Islet precursor cell (in vitro differentiated cells): ENCODE measurements around the gene FLCN.
A peak's percentile ranks its signal among the peaks of the same experiment; 100 is the strongest.

Experiments used
- DNase-seq: peaks from one replicate; pipeline ENCODE4 v3.0.0-alpha.2; 2018

Gene FLCN

DNA sequence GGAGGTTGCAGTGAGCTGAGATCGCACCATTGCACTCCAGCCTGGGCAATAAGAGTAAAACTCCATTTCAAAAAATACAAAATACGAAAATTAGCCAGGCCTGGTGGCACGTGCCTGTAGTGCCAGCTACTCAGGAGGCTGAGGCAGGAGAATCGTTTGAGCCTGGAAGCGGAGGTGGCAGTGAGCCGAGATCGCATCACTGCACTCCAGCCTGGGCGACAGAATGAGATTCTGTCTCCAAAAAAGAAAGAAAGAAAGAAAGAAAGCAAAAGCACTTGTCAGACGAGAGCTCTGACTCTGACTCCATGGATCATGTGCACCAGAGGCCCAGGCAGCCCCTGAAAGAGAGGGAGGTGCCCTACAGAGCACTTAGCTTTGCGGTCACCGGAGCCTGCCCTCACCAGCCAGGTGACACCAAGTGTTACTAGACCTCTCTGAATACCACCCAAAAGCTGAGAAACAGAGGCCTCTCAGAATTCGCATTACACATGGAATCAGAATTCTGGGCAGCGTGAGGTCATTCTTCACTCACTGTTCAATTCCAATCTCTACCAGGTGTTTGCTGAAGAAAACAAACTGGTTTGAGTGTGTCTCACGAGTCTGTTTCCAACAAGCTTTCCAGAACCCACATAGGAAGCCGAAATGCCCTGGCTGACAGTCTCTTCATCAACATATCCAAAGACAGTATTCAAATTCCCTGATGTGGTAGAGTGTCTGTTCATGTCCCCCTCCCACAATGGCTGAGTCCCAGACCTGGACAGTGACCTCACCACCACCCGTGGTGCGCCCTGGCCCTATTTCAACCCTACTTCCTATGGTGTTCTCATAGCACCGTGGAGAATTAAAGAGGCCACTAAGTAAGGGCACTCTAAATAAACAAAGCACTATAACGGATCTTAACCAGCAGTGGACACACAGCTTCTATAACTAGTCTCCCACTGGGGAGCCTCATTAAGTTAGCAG is 1.5 kb downstream of the FLCN start:
- DNase-seq, result no peak

GRCh38 chr17:17232303-17232621 is 4.7 kb downstream of the FLCN start:
- DNase-seq, result no peak

- no peak for DNase-seq
Observed at GRCh38 chr17:17231621-17232302, 5.2 kb downstream of the FLCN start.

DNA sequence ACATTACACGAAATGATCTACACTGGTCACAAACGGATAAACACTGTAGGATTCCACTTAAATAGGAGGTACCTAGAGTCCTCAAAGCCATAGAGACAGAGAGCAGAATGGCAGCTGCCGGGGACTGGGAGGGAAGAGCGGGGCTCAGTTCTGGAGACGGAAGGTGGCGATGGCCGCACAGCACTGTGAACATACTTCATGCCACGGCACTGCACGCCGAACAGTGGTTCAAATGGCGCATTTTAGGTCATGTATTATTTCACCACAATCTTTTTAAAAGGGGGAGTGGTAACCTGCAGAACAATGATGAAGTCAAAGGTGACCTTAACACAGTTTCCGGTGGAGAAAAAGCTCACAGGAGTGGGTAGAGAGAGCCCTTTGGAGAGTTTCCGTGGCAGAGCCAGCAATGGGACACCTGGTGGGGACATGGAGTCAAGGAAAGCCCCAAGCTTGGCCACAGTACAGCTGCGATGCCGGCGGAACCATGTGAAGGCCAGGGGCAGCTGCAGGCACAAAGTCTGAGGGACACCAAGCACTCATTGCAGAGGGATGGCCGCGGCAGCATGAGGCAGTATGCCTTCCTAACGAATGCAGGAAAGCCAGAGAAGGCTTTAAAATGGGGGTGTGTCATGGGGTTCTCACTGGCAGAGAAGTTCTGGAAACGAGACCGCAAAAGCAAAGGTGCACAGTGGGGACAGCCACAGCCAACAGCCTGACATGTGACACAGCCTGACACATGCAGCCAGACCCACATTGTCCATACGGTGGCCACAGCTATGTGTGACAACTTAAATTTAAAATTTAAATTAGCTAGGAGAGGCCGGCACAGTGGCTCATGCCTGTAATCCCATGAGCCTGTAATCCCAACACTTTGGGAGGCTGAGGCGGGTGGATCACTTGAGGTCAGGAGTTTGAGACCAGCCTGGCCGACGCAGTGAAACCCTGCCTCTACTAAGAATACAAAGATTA is 7.3 kb downstream of the FLCN start:
- no peak for DNase-seq

DNA sequence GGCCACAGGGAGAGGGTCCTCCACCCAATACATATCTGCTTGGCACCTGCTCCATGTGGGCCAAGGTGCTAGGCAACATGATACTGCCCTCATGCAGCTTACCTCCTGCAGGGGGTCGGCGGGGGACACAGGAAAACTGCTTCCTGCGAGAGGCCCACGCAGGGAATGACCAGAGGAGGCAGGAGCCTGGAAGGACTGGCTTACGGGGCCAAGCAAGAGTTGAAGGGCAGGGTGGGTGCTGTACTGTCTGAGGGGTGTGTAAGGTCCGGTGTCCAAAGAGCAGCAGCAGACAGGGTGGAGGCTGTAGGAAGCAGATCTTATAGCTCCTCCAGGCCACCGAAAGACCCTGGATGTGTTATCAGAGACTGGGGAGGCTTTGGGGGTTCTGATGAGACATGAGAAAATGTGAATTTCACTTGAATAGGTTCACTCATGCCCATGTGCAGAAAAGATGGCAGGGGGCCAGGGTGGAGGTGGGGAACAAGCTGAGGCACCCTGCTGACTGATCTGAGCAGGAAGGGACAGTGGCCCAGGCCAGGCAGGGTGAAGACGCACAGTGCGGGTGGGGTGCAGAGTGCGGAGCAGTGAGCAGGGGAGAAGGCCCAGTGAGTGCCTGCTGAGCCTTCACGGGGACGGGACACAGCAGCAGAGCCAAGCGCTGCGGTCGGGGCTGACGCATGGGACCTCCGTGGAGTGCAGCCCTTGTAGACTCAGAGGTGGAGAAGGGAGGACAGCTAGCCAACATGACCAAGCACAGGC is 8.3 kb downstream of the FLCN start:
- no peak for DNase-seq

DNA sequence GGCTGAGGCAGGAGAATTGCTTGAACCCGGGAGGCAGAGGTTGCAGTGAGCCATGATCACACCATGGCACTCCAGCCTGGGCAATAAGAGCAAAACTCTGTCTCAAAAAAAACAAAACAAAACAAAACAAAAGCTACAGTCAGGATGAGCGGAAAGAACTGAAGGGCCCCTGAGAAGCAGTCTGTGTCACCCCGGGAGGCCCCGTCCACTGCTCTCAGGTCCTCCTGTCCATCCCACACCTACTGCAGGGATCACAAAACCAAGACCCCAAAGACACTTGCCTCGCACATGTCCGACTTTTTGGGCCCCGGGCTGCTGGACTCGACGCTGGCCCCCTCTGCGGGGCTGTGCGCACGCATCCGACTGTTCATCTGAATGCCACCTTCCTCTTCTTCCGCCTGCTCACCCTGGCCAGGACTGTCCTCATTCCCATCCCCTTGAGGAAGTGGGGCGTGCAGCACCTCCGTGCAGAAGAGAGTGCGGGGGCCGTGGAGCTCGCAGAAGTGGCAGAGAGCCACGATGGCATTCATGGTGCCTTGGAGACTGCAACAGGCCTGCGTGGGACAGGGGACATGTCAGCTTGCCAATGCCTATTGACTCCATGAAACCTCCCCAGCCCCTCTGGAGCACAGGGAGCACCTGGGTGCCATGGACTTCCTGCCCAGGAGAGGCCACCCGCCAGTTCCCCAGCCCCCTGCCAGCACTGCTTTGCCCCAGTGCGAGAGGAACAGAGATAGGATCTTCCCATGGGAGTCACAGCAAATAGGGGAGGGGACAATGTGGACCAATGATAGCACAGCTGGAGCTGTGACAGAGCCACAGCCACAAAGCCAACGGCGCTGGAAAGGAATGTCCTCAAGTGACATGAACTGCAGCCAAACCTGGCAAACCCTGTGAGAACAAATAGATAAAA is 9.1 kb downstream of the FLCN start:
- DNase-seq, result no peak

GRCh38 chr17:17226451-17227265 is 10.3 kb downstream of the FLCN start:
- no peak for DNase-seq

- no peak for DNase-seq
Observed at GRCh38 chr17:17225901-17226300, 11.1 kb downstream of the FLCN start.

DNA sequence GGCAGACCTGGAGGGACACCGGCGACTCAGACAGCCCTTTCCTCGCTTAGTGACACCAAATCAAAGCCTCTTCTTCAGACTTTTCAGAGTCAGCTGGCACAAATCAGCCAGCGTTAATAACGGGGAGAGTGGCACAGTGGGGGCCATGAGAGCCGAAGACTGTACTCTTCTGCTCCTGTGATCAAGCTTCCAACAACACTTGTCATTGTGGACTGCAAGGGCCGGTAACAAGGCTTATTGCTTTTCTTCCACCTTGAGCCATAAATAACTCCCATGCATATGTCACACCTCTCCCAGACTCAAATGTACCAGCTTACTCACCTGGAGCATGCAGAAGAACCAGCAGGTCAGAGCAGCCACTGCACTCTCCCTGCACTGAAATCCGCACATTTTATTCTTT is 12.8 kb downstream of the FLCN start:
- DNase-seq, result no peak

- DNase-seq, result no peak
Observed at GRCh38 chr17:17223736-17224135, 13.2 kb downstream of the FLCN start.

DNA sequence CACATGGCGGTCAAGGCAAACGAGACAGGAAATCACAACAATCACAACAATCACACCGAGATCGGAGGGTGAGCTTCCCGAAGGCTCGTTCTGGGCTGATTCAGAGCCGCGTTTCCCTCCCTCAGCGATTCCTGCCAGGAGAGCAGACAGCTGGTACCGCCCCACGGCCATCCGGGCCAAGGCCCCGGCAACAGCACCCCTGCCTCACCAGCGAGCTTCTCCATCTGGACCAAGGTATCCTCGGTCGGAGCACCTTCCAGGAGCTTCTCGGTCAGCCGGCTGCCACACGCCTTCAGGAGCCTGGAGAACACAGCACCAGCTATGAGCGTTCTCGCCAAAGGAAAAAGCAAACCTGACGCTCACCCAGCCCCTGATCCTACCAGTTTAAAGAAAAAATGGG is 15.6 kb downstream of the FLCN start:
- DNase-seq, result no peak

- DNase-seq, result no peak
Observed at GRCh38 chr17:17220529-17220928, 16.4 kb downstream of the FLCN start.

DNA sequence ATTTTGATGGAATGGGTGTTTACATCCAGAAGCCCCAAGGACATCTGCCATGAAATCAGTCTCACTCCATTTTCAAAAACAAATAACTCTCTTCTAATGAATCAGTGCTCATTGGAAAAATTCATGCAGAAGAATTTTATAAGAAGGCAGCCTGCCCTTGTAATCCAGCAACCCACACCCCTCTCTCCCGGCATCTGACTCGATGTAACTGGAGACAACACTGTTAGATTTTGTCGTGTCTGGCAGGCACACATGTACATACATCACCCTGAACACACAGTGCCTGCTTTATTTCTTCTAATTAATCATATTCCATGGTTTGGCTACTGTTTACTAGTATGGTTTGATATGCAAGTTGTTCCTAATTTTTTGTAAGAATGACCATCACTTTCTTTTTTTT is 19.0 kb downstream of the FLCN start:
- no peak for DNase-seq

GRCh38 chr17:17216776-17217175 is 20.2 kb downstream of the FLCN start:
- no peak for DNase-seq

- DNase-seq, result no peak
Observed at GRCh38 chr17:17216236-17216635, 20.7 kb downstream of the FLCN start.

GRCh38 chr17:17215575-17215974 is 21.4 kb downstream of the FLCN start:
- no peak for DNase-seq

DNA sequence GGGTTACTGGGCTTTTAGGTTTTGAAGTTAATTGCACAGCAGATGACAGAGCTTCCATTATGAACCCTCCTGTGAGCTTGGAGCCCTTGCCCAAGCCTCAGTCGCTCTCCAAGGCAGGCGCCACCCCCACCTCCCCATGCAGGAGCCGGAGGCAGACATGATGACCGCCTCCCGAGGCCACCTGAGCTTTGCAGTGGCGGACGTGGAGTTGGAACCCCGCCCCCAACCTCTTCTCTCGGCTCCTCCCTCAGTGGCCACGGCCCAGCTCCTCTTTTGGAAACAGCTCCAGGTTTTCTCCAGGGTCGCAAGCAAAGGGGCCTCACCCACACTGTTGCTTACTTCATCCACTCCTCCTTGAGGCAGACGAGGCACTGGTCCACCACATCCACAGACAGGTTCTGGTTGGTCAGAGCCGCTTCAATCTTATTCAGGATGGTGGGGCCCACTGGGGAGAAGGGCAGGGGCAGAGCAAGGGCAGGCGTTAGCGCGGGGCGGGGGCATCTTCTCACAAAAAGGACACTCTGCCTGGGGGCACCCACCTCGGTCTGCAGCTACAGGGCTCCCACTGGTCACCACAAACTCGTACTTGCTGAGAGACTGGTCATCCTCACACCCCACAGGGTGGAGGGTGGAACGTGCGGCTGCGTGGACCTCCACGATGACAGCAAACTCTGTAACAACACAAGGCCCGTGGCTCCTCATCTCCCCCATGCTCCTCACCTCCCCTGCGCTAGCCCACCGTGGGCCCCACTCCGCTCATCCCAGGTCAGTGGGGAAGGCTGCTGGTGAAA is 22.1 kb downstream of the FLCN start:
- no peak for DNase-seq

DNA sequence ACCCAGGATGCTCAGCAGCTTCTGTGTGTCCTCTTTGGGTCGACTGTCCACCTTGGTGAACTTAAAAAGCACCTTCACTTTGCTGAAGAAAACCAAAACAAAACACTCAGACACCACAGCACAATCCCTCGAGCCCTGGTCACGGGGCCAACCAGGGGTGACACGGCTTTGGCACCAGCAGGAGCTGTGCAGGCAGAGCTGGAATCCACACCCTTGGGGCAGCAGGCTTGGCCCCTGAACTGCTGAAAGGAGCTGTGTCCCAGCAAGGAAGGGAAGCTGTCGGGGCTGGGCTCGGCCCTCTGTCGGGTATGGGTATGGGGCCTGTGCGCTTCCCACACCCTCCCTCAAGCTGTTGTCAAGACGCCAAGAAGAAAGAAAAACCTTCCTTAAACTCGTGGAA is 23.2 kb downstream of the FLCN start:
- DNase-seq, result peak; percentile 53

- no peak for DNase-seq
Observed at GRCh38 chr17:17207998-17208397, 29.0 kb downstream of the FLCN start.

- DNase-seq, result no peak
Observed at GRCh38 chr17:17206913-17207335, 30.0 kb downstream of the FLCN start.
